ENCODE data around the gene INO80B. TPM values are rescaled to one million over a fixed set of nuclear protein-coding genes. Genes with fewer than 3 reads are reported as not detected.

INO80B gene
- polyA plus RNA-seq, 1 of the 3 experiments (the other 2 are of a cell fraction) = 41.7 TPM

- TF ChIP-seq YY1 (IDR thresholded peaks at IDR 0.05; ENCODE audit: low read depth) (no peak), RAD21 (IDR thresholded peaks at IDR 0.05; ENCODE audit: low read length) (no peak)
Observed at GRCh38 chr2:74498500-74499266, 43.8 kb downstream of the INO80B start (continued).

- Histone ChIP-seq H3K27me3 (ENCODE audit: insufficient read depth) (no peaks in the 10 kb centered on the region), H3K9ac (no peak within 1 kb of the TSS), H3K79me2 (ENCODE audit: insufficient read depth) (no peaks in the 10 kb centered on the region), H4K20me1 (ENCODE audit: insufficient read depth) (no peaks in the 10 kb centered on the region), H3K9me3 (no peaks in the 10 kb centered on the region), H3K9me2 (no peaks in the 10 kb centered on the region), H3K4me2 (peak within 1 kb of the TSS; percentile 26; the same call in 1 of the 2 replicates), H3K4me1 (ENCODE audit: control insufficient read depth in 1 of 2, insufficient read depth in 2 of 2, low read depth in 1 of 2, low read length in 1 of 2) (peaks cover 0 to 22% of the 10 kb centered on the region in 2 experiments; a peak in 1 of 4 replicates), H3K27ac (ENCODE audit: low read depth in 2 of 2, low read length in 1 of 2) (no peak within 1 kb of the TSS; a peak in 1 of 4 replicates), H3K36me3 (replicated peaks in 1 of 2; ENCODE audit: control insufficient read depth in 1 of 2, insufficient read depth in 2 of 2, low read length in 1 of 2) (peaks cover under 1 to 1% of the 10 kb centered on the region in 2 experiments), H3F3A (replicated peaks; ENCODE audit: insufficient read depth) (peaks cover 3% of the 10 kb centered on the region), H2AFZ (ENCODE audit: low read depth) (peak within 1 kb of the TSS; percentile 72), H3K4me3 (ENCODE audit: low read depth in 2 of 2, low read length in 1 of 2) (peak within 1 kb of the TSS in 1 of 2 experiments; percentile 24; a peak in 2 of 4 replicates)
- POLR2A ChIA-PET = interaction anchor here (2.2 to 3.1 kb wide), 2 partner anchors 11 to 30 kb away, joined by 9 to 10 read pairs; partner anchors contain the start of genes AUP1 and HTRA2
- WGBS (ENCODE audit: low lambda C conversion rate) = 39% methylated on average over 33 of the region's 65 CpGs
- CTCF ChIA-PET = interaction anchor here (0.9 to 3.7 kb wide), 5 partner anchors 14 to 87 kb away, joined by 3 to 21 read pairs (median 19); partner anchors contain the start of genes AUP1, CCDC142, HTRA2 and TTC31
- DNase-seq = peak; percentile 57
- no peak for TF ChIP-seq POLR2AphosphoS5 (IDR thresholded peaks at IDR 0.05; ENCODE audit: low read depth, low read length)
- TF ChIP-seq SMC3 (IDR thresholded peaks at IDR 0.05; ENCODE audit: low read depth, low read length) = no peak
- TF ChIP-seq RCOR1 (IDR thresholded peaks at IDR 0.05; ENCODE audit: low read length) = no peak
- TF ChIP-seq PBX3 (IDR thresholded peaks at IDR 0.05) = no peak
- no peak for TF ChIP-seq MEF2A (IDR thresholded peaks at IDR 0.05; ENCODE audit: borderline replicate concordance, low read depth)
- no peak for TF ChIP-seq FOXJ3 (CRISPR knock-in tag; IDR thresholded peaks at IDR 0.05)
- TF ChIP-seq TAF1 (IDR thresholded peaks at IDR 0.05; ENCODE audit: borderline replicate concordance, low read depth, low read length) = no peak
- TF ChIP-seq TEAD4 (IDR thresholded peaks at IDR 0.05; ENCODE audit: borderline replicate concordance, insufficient read depth) = no peak
Observed at GRCh38 chr2:74499267-74499939, 44.5 kb downstream of the INO80B start, which contains the start of gene LBX2. Gene LBX2 (minus strand): TSS chr2:74499603. CDS start chr2:74499537, 66 bp downstream.

GRCh38 chr2:74499940-74500577 is 45.2 kb downstream of the INO80B start:
- H3K9me2 ChIP-seq = no peaks in the 10 kb centered on the region
- no peaks in the 10 kb centered on the region for H4K20me1 ChIP-seq (ENCODE audit: insufficient read depth)
- no peaks in the 10 kb centered on the region for H3K79me2 ChIP-seq (ENCODE audit: insufficient read depth)
- WGBS (ENCODE audit: low lambda C conversion rate) = 84% methylated on average over 15 of the region's 15 CpGs
- peak; percentile 47 for DNase-seq
- no peak overlapping the region; a peak in 1 of 4 replicates for H3K27ac ChIP-seq (ENCODE audit: low read depth in 2 of 2, low read length in 1 of 2)
- no peak overlapping the region for H3K9ac ChIP-seq
- peaks cover 7 to 8% of the 10 kb centered on the region in 2 experiments for H3K36me3 ChIP-seq (replicated peaks in 1 of 2; ENCODE audit: control insufficient read depth in 1 of 2, insufficient read depth in 2 of 2, low read length in 1 of 2)
- H3F3A ChIP-seq (replicated peaks; ENCODE audit: insufficient read depth) = peaks cover 3% of the 10 kb centered on the region
- H3K4me1 ChIP-seq (ENCODE audit: control insufficient read depth in 1 of 2, insufficient read depth in 2 of 2, low read depth in 1 of 2, low read length in 1 of 2) = peaks cover 0 to 22% of the 10 kb centered on the region in 2 experiments; a peak in 1 of 4 replicates
- H3K27me3 ChIP-seq (ENCODE audit: insufficient read depth) = no peaks in the 10 kb centered on the region
- H3K4me2 ChIP-seq = no peak overlapping the region
- no peak overlapping the region for H3K4me3 ChIP-seq (ENCODE audit: low read depth in 2 of 2, low read length in 1 of 2)
- no peak overlapping the region for H2AFZ ChIP-seq (ENCODE audit: low read depth)
- H3K9me3 ChIP-seq = no peaks in the 10 kb centered on the region
- CTCF ChIA-PET = interaction anchor here (0.8 to 3.7 kb wide), 7 partner anchors 13 to 87 kb away, joined by 3 to 21 read pairs (median 3); partner anchors contain the start of genes AUP1, CCDC142, HTRA2 and TTC31
- POLR2A ChIA-PET = interaction anchor here (1.0 to 3.1 kb wide), 6 partner anchors 8 to 29 kb away, joined by 3 to 19 read pairs (median 8); partner anchors contain the start of genes AUP1, CCDC142, HTRA2 and MRPL53
- TF ChIP-seq RAD21 (IDR thresholded peaks at IDR 0.05; ENCODE audit: low read length) = no peak
- no peak for TF ChIP-seq USF1 (IDR thresholded peaks at IDR 0.05; ENCODE audit: borderline replicate concordance, low read depth)
- TF ChIP-seq ELF1 (IDR thresholded peaks at IDR 0.05) = no peak
- no peak for TF ChIP-seq IRF3 (IDR thresholded peaks at IDR 0.05; ENCODE audit: low read depth, low read length)
- no peak for TF ChIP-seq USF2 (IDR thresholded peaks at IDR 0.05; ENCODE audit: borderline replicate concordance, low read depth, low read length)
- no peak for TF ChIP-seq RFX5 (IDR thresholded peaks at IDR 0.05; ENCODE audit: low read length)
- no peak for TF ChIP-seq TAF1 (IDR thresholded peaks at IDR 0.05; ENCODE audit: borderline replicate concordance, low read depth, low read length)
- no peak for TF ChIP-seq NRF1 (IDR thresholded peaks at IDR 0.05; ENCODE audit: low read depth, low read length)
- TF ChIP-seq FOXJ3 (CRISPR knock-in tag; IDR thresholded peaks at IDR 0.05) = no peak
- TF ChIP-seq MXI1 (IDR thresholded peaks at IDR 0.05; ENCODE audit: low read depth, low read length) = no peak
- TF ChIP-seq JUND (IDR thresholded peaks at IDR 0.05) = no peak
- TF ChIP-seq SMC3 (IDR thresholded peaks at IDR 0.05; ENCODE audit: low read depth, low read length) = no peak
